GM21723 (cell line): ENCODE data around the gene BUD23.

Experiments used
- ATAC-seq: cut with Tn5 transposase; IDR thresholded peaks from one replicate; pipeline ENCODE4 v1.9.1; 2021; ENCODE audit warnings: mild to moderate bottlenecking, moderate library complexity; ENCODE audit not compliant: unreplicated experiment

The BUD23 gene

DNA sequence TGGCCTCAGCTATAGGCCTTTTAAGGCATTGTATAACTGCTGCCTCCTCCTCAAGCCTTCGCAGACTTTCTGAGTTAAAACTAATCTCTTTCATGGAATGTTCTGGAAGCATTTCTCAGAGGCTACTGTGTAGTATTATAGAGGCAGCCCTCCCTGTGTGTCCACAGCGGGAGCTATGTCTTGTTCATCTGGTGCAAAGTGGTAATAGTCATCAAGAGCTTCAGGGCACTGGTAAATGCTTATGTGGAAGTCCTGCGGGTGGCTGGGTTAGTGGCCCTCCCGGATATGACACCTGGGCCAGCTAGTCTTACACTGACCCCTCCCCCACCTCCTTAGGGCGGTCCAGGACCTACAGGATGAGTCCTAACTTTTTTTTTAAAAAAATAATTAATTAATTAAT, 57.4 kb downstream of the BUD23 start:
- ATAC-seq, result no peak

DNA sequence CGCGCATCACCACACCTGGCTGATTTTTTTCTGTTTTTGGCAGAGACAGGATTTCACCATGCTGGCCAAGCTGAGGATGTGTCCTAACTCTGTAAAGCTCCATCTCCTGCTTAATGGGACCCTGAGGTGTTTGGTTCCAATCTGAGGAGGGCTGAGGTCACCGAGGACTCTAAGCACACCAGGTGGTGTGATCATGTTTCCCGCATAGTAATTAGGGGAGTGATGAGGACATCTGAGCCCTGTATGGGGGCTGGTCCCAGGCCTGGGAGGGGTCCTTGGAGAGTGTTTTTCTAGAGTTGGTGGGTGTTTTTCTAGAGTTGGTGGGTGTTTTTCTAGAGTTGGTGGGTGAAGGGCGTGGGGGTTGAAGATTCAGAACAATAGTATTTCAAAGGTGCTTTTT, 58.2 kb downstream of the BUD23 start:
- ATAC-seq, result no peak

DNA sequence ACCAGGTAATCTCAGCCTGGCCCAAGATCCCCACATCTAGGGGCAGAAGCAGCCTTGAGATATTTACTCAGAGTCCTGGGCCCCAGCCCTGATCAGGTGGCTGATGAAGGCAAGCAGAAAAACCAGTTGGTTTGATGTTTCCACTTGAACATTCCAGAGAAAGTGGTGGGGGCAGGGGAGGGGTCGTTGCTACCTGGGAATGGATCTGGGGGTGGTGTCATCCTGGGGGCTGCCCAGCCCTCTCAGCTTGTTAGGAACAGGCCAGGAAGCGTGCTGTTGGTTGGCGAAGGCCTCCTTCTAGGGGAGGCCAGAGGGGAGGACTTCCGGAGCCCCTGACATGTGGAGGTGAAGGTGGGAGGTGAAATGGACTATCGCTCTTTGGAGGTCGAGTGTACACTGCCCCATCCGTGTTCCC, 58.9 kb downstream of the BUD23 start:
- no peak for ATAC-seq

DNA sequence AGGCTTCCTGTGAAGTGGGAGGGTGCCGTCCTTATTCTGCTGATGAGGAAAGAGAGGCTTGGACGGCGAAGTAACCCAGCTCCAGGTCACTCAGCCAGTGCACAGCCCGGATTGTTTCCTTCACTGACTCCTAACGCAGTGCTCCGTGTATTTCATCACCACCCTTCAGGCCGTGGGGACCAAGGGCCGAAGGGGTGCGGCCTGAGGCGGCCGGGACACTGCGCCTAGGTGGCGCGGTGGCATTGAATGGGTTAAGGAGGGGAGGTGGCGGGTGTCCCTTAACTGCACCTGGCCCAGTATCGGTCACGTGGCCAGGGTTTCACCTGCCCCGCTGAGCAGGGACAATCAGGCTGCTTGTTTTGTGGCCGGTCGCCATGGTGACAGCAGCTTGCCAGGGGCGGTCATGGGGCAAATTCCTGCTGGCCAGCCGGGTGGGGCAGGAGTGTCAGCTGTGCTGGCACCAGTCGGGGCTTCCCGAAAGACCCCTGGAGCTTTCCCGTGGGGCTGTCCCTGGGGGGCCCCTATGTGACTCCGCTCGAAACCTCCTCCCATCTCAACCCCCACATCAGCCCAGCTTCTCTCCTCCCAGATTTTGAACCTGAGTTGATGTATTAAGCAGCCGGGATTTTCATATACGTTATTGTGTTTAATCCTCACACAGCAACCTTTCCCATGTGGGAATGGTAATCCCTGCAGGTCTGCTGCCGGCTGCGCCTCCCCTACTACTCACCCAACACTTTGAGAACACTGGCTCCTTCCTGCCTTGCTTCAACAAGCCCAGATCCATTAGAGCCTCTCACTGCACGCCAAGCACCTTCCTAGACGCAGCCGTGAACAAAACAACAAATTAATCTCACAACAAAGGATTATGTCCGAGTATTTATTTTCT, 59.6 kb downstream of the BUD23 start:
- ATAC-seq, result no peak

- ATAC-seq, result no peak
Observed at GRCh38 chr7:73746378-73746777, 63.0 kb downstream of the BUD23 start.
